GM23338 (cell line): ENCODE measurements around the gene ERAP2. TPM values are rescaled to one million over a fixed set of nuclear protein-coding genes. Genes with fewer than 3 reads are reported as not detected.

Experiments used
- ATAC-seq: fragments of 200-7000 bp; cut with Tn5 transposase; 3 replicates; pipeline ENCODE4 v1.9.1; 2020
- DNase-seq: peaks from one replicate; pipeline ENCODE4 v3.0.0-alpha.2; 2015; ENCODE audit warnings: low spot score
- H2AFZ ChIP-seq: fragments of 200-600 bp; sonication (generic); 2 replicates; pipeline ENCODE4 v1.8.0; 2016; ENCODE audit warnings: antibody characterized with exemption, mild to moderate bottlenecking, moderate library complexity
- H3F3A ChIP-seq: fragments of 200-600 bp; sonication (generic); replicated peaks from 2 replicates; pipeline ENCODE4 v1.8.0; 2017; ENCODE audit warnings: antibody characterized with exemption, mixed run types, low read depth
- H3K27ac ChIP-seq: fragments of 200-600 bp; sonication (generic); 2 replicates; pipeline ENCODE4 v1.6.1; 2016; ENCODE audit warnings: low read depth
- H3K27me3 ChIP-seq: fragments of 200-600 bp; sonication (generic); 2 replicates; pipeline ENCODE4 v1.8.0; 2016; ENCODE audit warnings: mild to moderate bottlenecking, mixed run types, moderate library complexity; ENCODE audit not compliant: insufficient read depth
- H3K36me3 ChIP-seq: fragments of 200-600 bp; sonication (generic); 2 replicates; pipeline ENCODE4 v1.8.0; 2016; ENCODE audit warnings: mild to moderate bottlenecking; ENCODE audit not compliant: insufficient read depth
- H3K4me1 ChIP-seq: fragments of 200-600 bp; sonication (generic); 2 replicates; pipeline ENCODE4 v1.8.0; 2016; ENCODE audit warnings: mild to moderate bottlenecking, moderate library complexity; ENCODE audit not compliant: insufficient read depth
- H3K4me2 ChIP-seq: fragments of 200-600 bp; sonication (generic); 2 replicates; pipeline ENCODE4 v1.7.1; 2017; ENCODE audit warnings: mixed run types
- H3K4me3 ChIP-seq: fragments of 200-600 bp; sonication (generic); 2 replicates; pipeline ENCODE4 v1.6.1; 2016; ENCODE audit warnings: mixed run types
- H3K79me2 ChIP-seq: fragments of 200-600 bp; sonication (generic); replicated peaks from 2 replicates; pipeline ENCODE4 v1.8.0; 2017; ENCODE audit warnings: mild to moderate bottlenecking; ENCODE audit not compliant: insufficient read depth
- H3K9me2 ChIP-seq: fragments of 200-600 bp; sonication (generic); 2 replicates; pipeline ENCODE4 v1.8.0; 2017; ENCODE audit not compliant: insufficient read depth
- H4K20me1 ChIP-seq: fragments of 200-600 bp; sonication (generic); replicated peaks from 2 replicates; pipeline ENCODE4 v1.8.0; 2017; ENCODE audit warnings: mild to moderate bottlenecking; ENCODE audit not compliant: insufficient read depth
- H3K27ac Mint-ChIP-seq: 2 replicates; pipeline ENCODE4 v1.8.0; 2020; ENCODE audit warnings: inconsistent platforms, mild to moderate bottlenecking, moderate library complexity, mixed read lengths
- H3K27me3 Mint-ChIP-seq: 3 replicates; pipeline ENCODE4 v1.8.0; 2022; ENCODE audit warnings: low read depth, mild to moderate bottlenecking, moderate library complexity, mixed read lengths, inconsistent platforms; ENCODE audit not compliant: insufficient read depth, poor library complexity
- H3K36me3 Mint-ChIP-seq: 3 replicates; pipeline ENCODE4 v1.8.0; 2021; ENCODE audit warnings: low read depth, mild to moderate bottlenecking, inconsistent platforms, moderate library complexity, mixed read lengths
- H3K4me1 Mint-ChIP-seq: 3 replicates; pipeline ENCODE4 v1.8.0; 2020; ENCODE audit warnings: mild to moderate bottlenecking, inconsistent platforms, mixed read lengths
- H3K4me3 Mint-ChIP-seq: 3 replicates; pipeline ENCODE4 v1.8.0; 2021; ENCODE audit warnings: moderate library complexity, mild to moderate bottlenecking, inconsistent platforms, mixed read lengths
- H3K9me3 Mint-ChIP-seq: 3 replicates; pipeline ENCODE4 v1.8.0; 2020; ENCODE audit warnings: moderate library complexity, mild to moderate bottlenecking, inconsistent platforms, mixed read lengths
- EZH2 ChIP-seq: fragments of 200-600 bp; sonication (generic); IDR thresholded peaks from one replicate; pipeline ENCODE4 v1.8.0; 2017; ENCODE audit warnings: antibody characterized with exemption, mild to moderate bottlenecking, low read depth; ENCODE audit not compliant: unreplicated experiment
- EZH2phosphoT487 ChIP-seq: fragments of 200-600 bp; sonication (generic); IDR thresholded peaks from one replicate; pipeline ENCODE4 v1.8.1; 2018; ENCODE audit warnings: antibody characterized with exemption; ENCODE audit not compliant: unreplicated experiment
- JUNB ChIP-seq: IDR thresholded peaks from one replicate; pipeline ENCODE4 v1.6.1; 2016; ENCODE audit warnings: antibody characterized with exemption; ENCODE audit not compliant: unreplicated experiment
- NANOG ChIP-seq: IDR thresholded peaks from 2 replicates; pipeline ENCODE4 v1.6.1; 2016; ENCODE audit warnings: antibody characterized with exemption, borderline replicate concordance
- POLR2AphosphoS5 ChIP-seq: IDR thresholded peaks from 2 replicates; pipeline ENCODE4 v1.6.1; 2016; ENCODE audit warnings: antibody characterized with exemption, low read depth
- ZNF114 ChIP-seq: fragments of 250-450 bp; sonication (Bioruptor Pico); IDR thresholded peaks from 2 replicates; pipeline ENCODE4 v1.5.0; 2020; ENCODE audit warnings: mild to moderate bottlenecking, moderate library complexity
- ZNF331 ChIP-seq: fragments of 250-450 bp; sonication (Bioruptor Pico); IDR thresholded peaks from 2 replicates; pipeline ENCODE4 v1.5.0; 2020; ENCODE audit warnings: low read depth, mild to moderate bottlenecking, moderate library complexity
- polyA plus RNA-seq: library from polyadenylated mRNA; unstranded; fragments of >200 nt; fragmentation: Nextera tagmentation; extraction: Ambion mirVana; gene quantifications from 2 replicates; pipeline ENCODE4 v1.2.1, GENCODE V29; 2016
- total RNA-seq: library from RNA; depleted of rRNA; stranded (reverse); fragments of >200 nt; shearing (Covaris generic); gene quantifications from 2 replicates; pipeline ENCODE4 v1.2.3, GENCODE V29; 2014
- TF ChIP-seq, protein P1 (sequence below): IDR thresholded peaks from 2 replicates; pipeline ENCODE4 v1.6.1; 2016; ENCODE audit warnings: antibody characterized with exemption
- TF ChIP-seq, protein P2 (sequence below): fragments of 250-450 bp; sonication (Bioruptor Pico); IDR thresholded peaks from 2 replicates; pipeline ENCODE4 v1.5.0; 2020; ENCODE audit warnings: mild to moderate bottlenecking, moderate library complexity
- TF ChIP-seq, protein P3 (sequence below), 2 experiments: fragments of 200-600 bp in 1 of 2; sonication (generic) in 1 of 2; conservative IDR thresholded peaks; 2 replicates each; pipeline versions ENCODE4 v1.5.1 to v1.6.1; 2016 to 2017; ENCODE audit warnings: antibody characterized with exemption in 2 of 2, low read depth in 2 of 2, mild to moderate bottlenecking in 2 of 2, moderate library complexity in 1 of 2

ERAP2 gene
- total and polyA plus RNA-seq, 2 experiments from 2014 or later: 0.73 TPM; not detected in 1

DNA sequence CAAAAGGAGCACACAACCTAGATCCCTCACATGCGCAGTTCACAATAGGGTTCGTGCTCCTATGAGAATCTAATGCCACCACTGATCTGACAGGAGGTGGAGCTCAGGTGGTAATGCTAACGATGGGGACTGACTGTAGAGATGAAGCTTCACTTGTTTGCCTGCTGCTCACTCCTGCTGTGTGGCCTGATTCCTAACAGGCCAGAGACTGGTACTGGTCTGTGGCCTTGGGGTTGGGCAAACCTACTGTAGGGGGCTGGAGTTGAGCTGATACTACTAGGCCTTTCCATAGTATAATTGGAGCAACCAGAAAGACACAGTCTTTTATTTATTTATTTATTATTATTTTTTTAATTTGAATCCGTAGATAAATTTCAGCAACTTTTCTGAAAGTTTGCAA lies 64.8 kb downstream of the ERAP2 start:
- ATAC-seq: peak; percentile 9; the same call in 1 of the 3 replicates
- no peaks in the 10 kb centered on the region for H3K9me3 Mint-ChIP-seq
- peaks cover 18% of the 10 kb centered on the region for H3K4me1 Mint-ChIP-seq

More for the DNA sequence above, 64.8 kb downstream of the ERAP2 start:
- no peaks in the 10 kb centered on the region for H3K36me3 ChIP-seq
- H2AFZ ChIP-seq: no peak overlapping the region
- peaks cover 7% of the 10 kb centered on the region for H3K79me2 ChIP-seq
- peaks cover 8% of the 10 kb centered on the region for H3K27me3 Mint-ChIP-seq
- no peaks in the 10 kb centered on the region for H3F3A ChIP-seq
- H4K20me1 ChIP-seq: no peaks in the 10 kb centered on the region
- 0 out of 2 replicates have a peak, but pooled peaks cover 3% of the 10 kb centered on the region for H3K9me2 ChIP-seq
- peaks cover 19% of the 10 kb centered on the region; the same call in 1 of the 2 replicates for H3K4me1 ChIP-seq
- H3K36me3 Mint-ChIP-seq: no peaks in the 10 kb centered on the region
- TF ChIP-seq ZNF114: no peak
- no peak for TF ChIP-seq NANOG
- TF ChIP-seq EZH2phosphoT487: no peak
- TF ChIP-seq, protein P1, sequence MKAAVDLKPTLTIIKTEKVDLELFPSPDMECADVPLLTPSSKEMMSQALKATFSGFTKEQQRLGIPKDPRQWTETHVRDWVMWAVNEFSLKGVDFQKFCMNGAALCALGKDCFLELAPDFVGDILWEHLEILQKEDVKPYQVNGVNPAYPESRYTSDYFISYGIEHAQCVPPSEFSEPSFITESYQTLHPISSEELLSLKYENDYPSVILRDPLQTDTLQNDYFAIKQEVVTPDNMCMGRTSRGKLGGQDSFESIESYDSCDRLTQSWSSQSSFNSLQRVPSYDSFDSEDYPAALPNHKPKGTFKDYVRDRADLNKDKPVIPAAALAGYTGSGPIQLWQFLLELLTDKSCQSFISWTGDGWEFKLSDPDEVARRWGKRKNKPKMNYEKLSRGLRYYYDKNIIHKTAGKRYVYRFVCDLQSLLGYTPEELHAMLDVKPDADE: no peak
- no peak for TF ChIP-seq JUNB
- TF ChIP-seq, protein P2, sequence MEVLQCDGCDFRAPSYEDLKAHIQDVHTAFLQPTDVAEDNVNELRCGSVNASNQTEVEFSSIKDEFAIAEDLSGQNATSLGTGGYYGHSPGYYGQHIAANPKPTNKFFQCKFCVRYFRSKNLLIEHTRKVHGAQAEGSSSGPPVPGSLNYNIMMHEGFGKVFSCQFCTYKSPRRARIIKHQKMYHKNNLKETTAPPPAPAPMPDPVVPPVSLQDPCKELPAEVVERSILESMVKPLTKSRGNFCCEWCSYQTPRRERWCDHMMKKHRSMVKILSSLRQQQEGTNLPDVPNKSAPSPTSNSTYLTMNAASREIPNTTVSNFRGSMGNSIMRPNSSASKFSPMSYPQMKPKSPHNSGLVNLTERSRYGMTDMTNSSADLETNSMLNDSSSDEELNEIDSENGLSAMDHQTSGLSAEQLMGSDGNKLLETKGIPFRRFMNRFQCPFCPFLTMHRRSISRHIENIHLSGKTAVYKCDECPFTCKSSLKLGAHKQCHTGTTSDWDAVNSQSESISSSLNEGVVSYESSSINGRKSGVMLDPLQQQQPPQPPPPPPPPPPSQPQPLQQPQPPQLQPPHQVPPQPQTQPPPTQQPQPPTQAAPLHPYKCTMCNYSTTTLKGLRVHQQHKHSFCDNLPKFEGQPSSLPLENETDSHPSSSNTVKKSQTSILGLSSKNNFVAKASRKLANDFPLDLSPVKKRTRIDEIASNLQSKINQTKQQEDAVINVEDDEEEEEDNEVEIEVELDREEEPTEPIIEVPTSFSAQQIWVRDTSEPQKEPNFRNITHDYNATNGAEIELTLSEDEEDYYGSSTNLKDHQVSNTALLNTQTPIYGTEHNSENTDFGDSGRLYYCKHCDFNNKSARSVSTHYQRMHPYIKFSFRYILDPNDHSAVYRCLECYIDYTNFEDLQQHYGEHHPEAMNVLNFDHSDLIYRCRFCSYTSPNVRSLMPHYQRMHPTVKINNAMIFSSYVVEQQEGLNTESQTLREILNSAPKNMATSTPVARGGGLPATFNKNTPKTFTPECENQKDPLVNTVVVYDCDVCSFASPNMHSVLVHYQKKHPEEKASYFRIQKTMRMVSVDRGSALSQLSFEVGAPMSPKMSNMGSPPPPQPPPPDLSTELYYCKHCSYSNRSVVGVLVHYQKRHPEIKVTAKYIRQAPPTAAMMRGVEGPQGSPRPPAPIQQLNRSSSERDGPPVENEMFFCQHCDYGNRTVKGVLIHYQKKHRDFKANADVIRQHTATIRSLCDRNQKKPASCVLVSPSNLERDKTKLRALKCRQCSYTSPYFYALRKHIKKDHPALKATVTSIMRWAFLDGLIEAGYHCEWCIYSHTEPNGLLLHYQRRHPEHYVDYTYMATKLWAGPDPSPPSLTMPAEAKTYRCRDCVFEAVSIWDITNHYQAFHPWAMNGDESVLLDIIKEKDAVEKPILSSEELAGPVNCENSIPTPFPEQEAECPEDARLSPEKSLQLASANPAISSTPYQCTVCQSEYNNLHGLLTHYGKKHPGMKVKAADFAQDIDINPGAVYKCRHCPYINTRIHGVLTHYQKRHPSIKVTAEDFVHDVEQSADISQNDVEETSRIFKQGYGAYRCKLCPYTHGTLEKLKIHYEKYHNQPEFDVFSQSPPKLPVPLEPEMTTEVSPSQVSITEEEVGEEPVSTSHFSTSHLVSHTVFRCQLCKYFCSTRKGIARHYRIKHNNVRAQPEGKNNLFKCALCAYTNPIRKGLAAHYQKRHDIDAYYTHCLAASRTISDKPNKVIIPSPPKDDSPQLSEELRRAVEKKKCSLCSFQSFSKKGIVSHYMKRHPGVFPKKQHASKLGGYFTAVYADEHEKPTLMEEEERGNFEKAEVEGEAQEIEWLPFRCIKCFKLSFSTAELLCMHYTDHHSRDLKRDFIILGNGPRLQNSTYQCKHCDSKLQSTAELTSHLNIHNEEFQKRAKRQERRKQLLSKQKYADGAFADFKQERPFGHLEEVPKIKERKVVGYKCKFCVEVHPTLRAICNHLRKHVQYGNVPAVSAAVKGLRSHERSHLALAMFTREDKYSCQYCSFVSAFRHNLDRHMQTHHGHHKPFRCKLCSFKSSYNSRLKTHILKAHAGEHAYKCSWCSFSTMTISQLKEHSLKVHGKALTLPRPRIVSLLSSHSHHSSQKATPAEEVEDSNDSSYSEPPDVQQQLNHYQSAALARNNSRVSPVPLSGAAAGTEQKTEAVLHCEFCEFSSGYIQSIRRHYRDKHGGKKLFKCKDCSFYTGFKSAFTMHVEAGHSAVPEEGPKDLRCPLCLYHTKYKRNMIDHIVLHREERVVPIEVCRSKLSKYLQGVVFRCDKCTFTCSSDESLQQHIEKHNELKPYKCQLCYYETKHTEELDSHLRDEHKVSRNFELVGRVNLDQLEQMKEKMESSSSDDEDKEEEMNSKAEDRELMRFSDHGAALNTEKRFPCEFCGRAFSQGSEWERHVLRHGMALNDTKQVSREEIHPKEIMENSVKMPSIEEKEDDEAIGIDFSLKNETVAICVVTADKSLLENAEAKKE: no peak
- TF ChIP-seq ZNF331 (CRISPR knock-in tag): no peak
- no peak for TF ChIP-seq POLR2AphosphoS5
- TF ChIP-seq, protein P3, sequence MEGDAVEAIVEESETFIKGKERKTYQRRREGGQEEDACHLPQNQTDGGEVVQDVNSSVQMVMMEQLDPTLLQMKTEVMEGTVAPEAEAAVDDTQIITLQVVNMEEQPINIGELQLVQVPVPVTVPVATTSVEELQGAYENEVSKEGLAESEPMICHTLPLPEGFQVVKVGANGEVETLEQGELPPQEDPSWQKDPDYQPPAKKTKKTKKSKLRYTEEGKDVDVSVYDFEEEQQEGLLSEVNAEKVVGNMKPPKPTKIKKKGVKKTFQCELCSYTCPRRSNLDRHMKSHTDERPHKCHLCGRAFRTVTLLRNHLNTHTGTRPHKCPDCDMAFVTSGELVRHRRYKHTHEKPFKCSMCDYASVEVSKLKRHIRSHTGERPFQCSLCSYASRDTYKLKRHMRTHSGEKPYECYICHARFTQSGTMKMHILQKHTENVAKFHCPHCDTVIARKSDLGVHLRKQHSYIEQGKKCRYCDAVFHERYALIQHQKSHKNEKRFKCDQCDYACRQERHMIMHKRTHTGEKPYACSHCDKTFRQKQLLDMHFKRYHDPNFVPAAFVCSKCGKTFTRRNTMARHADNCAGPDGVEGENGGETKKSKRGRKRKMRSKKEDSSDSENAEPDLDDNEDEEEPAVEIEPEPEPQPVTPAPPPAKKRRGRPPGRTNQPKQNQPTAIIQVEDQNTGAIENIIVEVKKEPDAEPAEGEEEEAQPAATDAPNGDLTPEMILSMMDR (conservative IDR thresholded peaks at IDR 0.05; ENCODE audit: low read depth in 2 of 2): no peak
- TF ChIP-seq EZH2: no peak
- H3K4me3 ChIP-seq: no peak overlapping the region
- no peak for DNase-seq
- H3K27ac Mint-ChIP-seq: no peak overlapping the region
- no peak overlapping the region for H3K4me3 Mint-ChIP-seq
- no peak overlapping the region for H3K4me2 ChIP-seq
- H3K27ac ChIP-seq: no peak overlapping the region
- H3K27me3 ChIP-seq: peaks cover 21% of the 10 kb centered on the region
